ENCODE data around the gene POTEF.
"Not testable (repeated sequence)": the region's sequence is repeated elsewhere in the genome, so short reads cannot be mapped to it uniquely, and the experiment has no call there.

Gene POTEF

GRCh38 chr2:130102597-130103363, 26.2 kb downstream of the POTEF start:
- DNase-seq = not testable (repeated sequence)

GRCh38 chr2:130062645-130063044, 66.4 kb downstream of the POTEF start:
- not testable (repeated sequence) for DNase-seq

- DNase-seq = not testable (repeated sequence)
These were observed 69.0 kb downstream of the POTEF start for GRCh38 chr2:130059982-130060381.

- DNase-seq = not testable (repeated sequence)
These were observed 72.7 kb downstream of the POTEF start for GRCh38 chr2:130056336-130056735.

- not testable (repeated sequence) for DNase-seq
These were observed 75.7 kb downstream of the POTEF start for GRCh38 chr2:130053217-130053911.

- not testable (repeated sequence) for DNase-seq
These were observed 76.6 kb downstream of the POTEF start for GRCh38 chr2:130052376-130052775.

GRCh38 chr2:130048422-130048821, 80.6 kb downstream of the POTEF start:
- not testable (repeated sequence) for DNase-seq

- DNase-seq = not testable (repeated sequence)
These were observed 90.8 kb downstream of the POTEF start for GRCh38 chr2:130038265-130038603.

GRCh38 chr2:130025931-130026330, 103.1 kb downstream of the POTEF start:
- DNase-seq = not testable (repeated sequence)

Data from NCI-H1436 treated with DMSO at 0.1 percent for 48 hours (cell line).